Stimulated activated CD8-positive, alpha-beta memory T cell treated with anti-CD3 and anti-CD28 coated beads, Interleukin-12 subunit alpha, Interleukin-12 subunit beta, amount 100 ng/mL, for 24 hours (primary cell): ENCODE data around the gene CHODL.

Experiments used
- DNase-seq: peaks from one replicate; pipeline ENCODE4 v3.0.0-alpha.2; 2020; ENCODE audit errors: extremely low read depth

CHODL gene

DNA sequence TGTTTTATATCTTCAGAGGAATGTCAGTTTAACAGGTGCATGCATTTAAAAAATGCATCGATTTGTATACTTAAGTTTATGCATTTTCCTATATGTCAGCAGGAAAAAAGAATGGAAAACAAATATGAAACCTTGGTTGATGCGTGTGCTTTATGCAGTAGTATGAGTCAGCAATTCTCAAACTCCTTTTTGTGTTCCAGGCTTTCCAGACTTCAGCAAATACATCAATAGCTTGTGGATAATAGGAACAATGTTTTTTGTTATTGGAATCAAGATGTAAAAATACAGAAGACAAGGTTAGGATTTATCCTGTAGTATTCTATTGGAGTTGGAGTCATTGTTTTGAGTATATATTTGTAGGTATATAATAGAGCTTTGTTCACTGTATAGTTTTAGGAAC is 45.2 kb downstream of the CHODL start:
- DNase-seq: no peak

DNA sequence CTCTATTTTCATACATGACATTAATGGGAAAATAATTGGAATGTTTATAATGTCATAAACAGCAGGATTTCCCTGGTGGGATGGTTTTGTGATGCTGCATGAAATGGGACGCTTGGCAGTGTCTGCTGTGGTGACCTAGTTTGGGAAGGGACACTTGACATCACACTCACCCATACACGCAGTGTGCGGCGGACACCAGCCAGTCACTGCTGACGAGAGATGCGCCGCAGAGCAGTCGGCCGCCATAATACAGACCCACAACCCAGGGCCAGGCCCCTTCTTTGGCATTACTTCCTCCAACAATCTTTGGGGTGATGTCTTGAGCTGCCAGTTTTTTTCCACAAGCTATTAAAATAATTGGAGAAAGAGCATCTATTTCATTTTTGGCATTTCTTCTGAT is 49.5 kb downstream of the CHODL start:
- no peak for DNase-seq

DNA sequence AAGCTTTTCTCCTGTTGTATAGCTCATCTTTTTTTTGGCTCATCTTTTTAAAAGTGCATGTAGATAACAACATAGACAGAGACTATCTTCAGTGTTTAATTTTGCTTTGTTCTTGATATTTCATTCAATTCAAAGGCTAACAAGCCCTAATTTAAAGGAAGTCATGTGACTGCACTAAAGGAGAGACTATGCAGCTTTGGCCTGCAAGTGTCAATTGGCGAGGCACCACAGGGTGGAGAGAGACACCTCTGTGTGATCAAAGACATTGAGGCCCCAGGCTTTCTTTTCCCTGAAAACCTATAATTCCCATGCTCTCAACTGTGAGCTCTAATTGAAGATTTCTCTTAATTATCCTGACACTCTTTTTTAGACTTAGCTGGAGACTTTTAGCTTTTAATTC is 53.6 kb downstream of the CHODL start:
- DNase-seq: no peak
